Endothelial cell of umbilical vein (primary cell): Measurements from ENCODE around the gene TCF20. TPM values are rescaled to one million over a fixed set of nuclear protein-coding genes. Genes with fewer than 3 reads are reported as not detected.

Experiments
- BruUV-seq: library from RNA; stranded (reverse); fragments of 400-500 nt; replicated peaks from 2 replicates; lab custom pipeline; 2021; lab: Mats Ljungman, UMichigan
- CTCF ChIA-PET: fragments of 300-600, 350-600 bp; sonication (Branson Sonifier 250); formaldehyde crosslinking; loops from one replicate; lab custom pipeline; 2021; ENCODE audit warnings: antibody characterized with exemption, inconsistent platforms; lab: Charles Lee
- POLR2A ChIA-PET: fragments of 300-600, 350-600 bp; sonication (Branson Sonifier 250); formaldehyde crosslinking; loops from one replicate; lab custom pipeline; 2021; ENCODE audit warnings: antibody characterized with exemption, inconsistent platforms; lab: Charles Lee
- DNase-seq: peaks from one replicate; pipeline ENCODE4 v3.0.0-alpha.2; 2011; ENCODE audit warnings: low read depth, low spot score
- FAIRE-seq: peaks from 2 replicates; lab custom pipeline; 2011; peaks lifted over from hg19 to GRCh38; lab: Jason Lieb, UNC
- H2AFZ ChIP-seq: 2 replicates; pipeline ENCODE4 v1.6.0; 2012; ENCODE audit warnings: low read depth, low read length, control low read depth, inconsistent platforms
- H3K27ac ChIP-seq: 2 replicates; pipeline ENCODE4 v1.5.1; 2011; ENCODE audit warnings: low read depth, mild to moderate bottlenecking, control low read depth, low read length, moderate library complexity; ENCODE audit not compliant: insufficient read depth
- H3K27me3 ChIP-seq, 2 experiments: 2 replicates each; pipeline versions ENCODE4 v1.6.0 to v1.6.1; 2011; ENCODE audit warnings: low read length in 2 of 2, mixed read lengths in 1 of 2; ENCODE audit not compliant: control insufficient read depth in 2 of 2, insufficient read depth in 2 of 2
- H3K36me3 ChIP-seq, 2 experiments: 2 replicates in 1 of 2; 3 replicates in 1 of 2; pipeline ENCODE4 v1.5.1; 2011; ENCODE audit warnings: low read length in 2 of 2, mild to moderate bottlenecking in 1 of 2, moderate library complexity in 1 of 2; ENCODE audit not compliant: control insufficient read depth in 2 of 2, insufficient read depth in 2 of 2; ENCODE audit errors: extremely low read depth in 1 of 2
- H3K4me1 ChIP-seq: 3 replicates; pipeline ENCODE4 v1.5.1; 2011; ENCODE audit warnings: mild to moderate bottlenecking, low read length; ENCODE audit not compliant: control insufficient read depth, insufficient read depth; ENCODE audit errors: extremely low read depth
- H3K4me2 ChIP-seq: 2 replicates; pipeline ENCODE4 v1.6.1; 2011; ENCODE audit warnings: low read length, control low read depth, mixed read lengths; ENCODE audit not compliant: insufficient read depth
- H3K4me3 ChIP-seq, 3 experiments: fragments of 200-600 bp in 1 of 3; sonication (generic), shearing (Covaris generic) in 1 of 3; replicated peaks in 1 of 3; 2 replicates each; pipeline ENCODE4 v1.5.1; 2011 to 2016; ENCODE audit warnings: control low read depth in 3 of 3, low read length in 3 of 3, mild to moderate bottlenecking in 2 of 3, inconsistent platforms in 1 of 3, low read depth in 1 of 3, moderate library complexity in 1 of 3; ENCODE audit not compliant: insufficient read depth in 1 of 3
- H3K79me2 ChIP-seq: 2 replicates; pipeline ENCODE4 v1.6.0; 2012; ENCODE audit warnings: low read length, inconsistent platforms; ENCODE audit not compliant: control insufficient read depth, insufficient read depth
- H3K9ac ChIP-seq: replicated peaks from 2 replicates; pipeline ENCODE3; 2011; ENCODE audit warnings: low read length, control low read depth; ENCODE audit not compliant: insufficient read depth; ENCODE audit errors: extremely low read depth
- H3K9me1 ChIP-seq: replicated peaks from 3 replicates; pipeline ENCODE4 v1.6.0; 2011; ENCODE audit warnings: mild to moderate bottlenecking, low read length; ENCODE audit not compliant: control insufficient read depth, insufficient read depth; ENCODE audit errors: extremely low read depth
- H3K9me3 ChIP-seq: replicated peaks from 2 replicates; pipeline ENCODE4 v1.5.1; 2012; ENCODE audit warnings: low read length, inconsistent platforms; ENCODE audit not compliant: control insufficient read depth, insufficient read depth
- H4K20me1 ChIP-seq: replicated peaks from 2 replicates; pipeline ENCODE3; 2011; ENCODE audit warnings: mild to moderate bottlenecking, low read length; ENCODE audit not compliant: control insufficient read depth, insufficient read depth; ENCODE audit errors: extremely low read depth
- CTCF ChIP-seq, 2 donors: IDR thresholded peaks; 1 replicate in 1 of 2; 2 replicates in 1 of 2; pipeline ENCODE4 v1.5.1; 2011; ENCODE audit warnings: low read length in 2 of 2, mild to moderate bottlenecking in 2 of 2, moderate library complexity in 2 of 2, control low read depth in 1 of 2, inconsistent platforms in 1 of 2, low read depth in 1 of 2; ENCODE audit not compliant: insufficient read depth in 1 of 2; ENCODE audit errors: extremely low read depth in 1 of 2
- EZH2 ChIP-seq: IDR thresholded peaks from 2 replicates; pipeline ENCODE4 v1.6.1; 2012; ENCODE audit warnings: borderline replicate concordance, low read depth, mild to moderate bottlenecking, moderate library complexity, low read length, inconsistent platforms; ENCODE audit not compliant: severe bottlenecking
- FOS ChIP-seq: IDR thresholded peaks from 2 replicates; pipeline ENCODE4 v1.6.1; 2011; ENCODE audit warnings: mild to moderate bottlenecking, low read length, moderate library complexity, borderline replicate concordance; ENCODE audit not compliant: insufficient read depth
- GATA2 ChIP-seq: IDR thresholded peaks from 2 replicates; pipeline ENCODE4 v1.7.0; 2011; ENCODE audit warnings: low read depth, mild to moderate bottlenecking, moderate library complexity, mixed read lengths, low read length; ENCODE audit not compliant: insufficient read length, insufficient read depth
- JUN ChIP-seq: IDR thresholded peaks from 2 replicates; pipeline ENCODE4 v1.6.1; 2011; ENCODE audit warnings: borderline replicate concordance, low read depth; ENCODE audit not compliant: insufficient read length, insufficient read depth
- MAX ChIP-seq: IDR thresholded peaks from 2 replicates; pipeline ENCODE4 v1.6.1; 2011; ENCODE audit not compliant: insufficient read depth, insufficient read length
- MYC ChIP-seq: IDR thresholded peaks from one replicate; pipeline ENCODE4 v1.6.1; 2011; ENCODE audit warnings: mild to moderate bottlenecking, low read depth, low read length
- POLR2A ChIP-seq: IDR thresholded peaks from 2 replicates; pipeline ENCODE4 v1.6.1; 2012; ENCODE audit warnings: low read depth, mild to moderate bottlenecking, control low read depth, low read length
- POLR2AphosphoS5 ChIP-seq: IDR thresholded peaks from 2 replicates; pipeline ENCODE4 v1.6.1; 2012; ENCODE audit warnings: low read depth, mild to moderate bottlenecking, control low read depth, low read length, moderate library complexity; ENCODE audit not compliant: insufficient read depth
- dilution Hi-C: fragments of 300-500 bp; cut with MboI; formaldehyde crosslinking; loops from one replicate; pipeline ENCODE4 v1.15.0; 2019; ENCODE audit warnings: low sequenced_read_pairs; ENCODE audit not compliant: extremely low pct_ligation_motif_present
- intact Hi-C: fragments of 100-400 bp; cut with micrococcal nuclease; formaldehyde crosslinking; loops from one replicate; pipeline ENCODE4 v1.10.0; 2022
- polyA plus RNA-seq, 4 experiments: library from polyadenylated mRNA; depleted of rRNA in 3 of 4; stranded (reverse) in 3 of 4; unstranded in 1 of 4; fragments of >200 nt; gene quantifications; 2 replicates each; pipeline versions ENCODE4 v1.2.1 to v1.2.3, GENCODE V29; 2011 to 2012; ENCODE audit warnings: missing spikeins in 1 of 4
- total RNA-seq: library from RNA; stranded (reverse); gene quantifications from 2 replicates; pipeline ENCODE4 v1.2.3, GENCODE V29; 2021

The TCF20 gene
- total and polyA plus RNA-seq, 2 donors (not counting 3 experiments of a cell fraction or from before 2014, with no cell fraction given) = 11.2 to 36.7 TPM

GRCh38 chr22:42229455-42230149, 40.9 kb downstream of the TCF20 start:
- dilution Hi-C loops = no loop called here
- Histone ChIP-seq H3K27me3 (no peaks in the 10 kb centered on the region), H3K27ac (no peak overlapping the region), H3K4me3 (no peak overlapping the region), H3K4me1 (no peaks in the 10 kb centered on the region), H3K9me3 (no peaks in the 10 kb centered on the region), H3K9ac (no peak overlapping the region), H4K20me1 (peaks cover 8% of the 10 kb centered on the region), H2AFZ (no peak overlapping the region), H3K36me3 (no peaks in the 10 kb centered on the region), H3K4me2 (no peak overlapping the region), H3K79me2 (peaks cover 47% of the 10 kb centered on the region), H3K9me1 (no peaks in the 10 kb centered on the region)
- no TSS peak for BruUV-seq
- ChIA-PET POLR2A (no interaction called here), CTCF (no interaction called here)
- FAIRE-seq (no peak), DNase-seq (peak; percentile 6)
- intact Hi-C loops = loop anchor here (1.0 kb wide), 1 partner anchor 65 kb away; no protein-coding TSS in a partner anchor
- TF ChIP-seq JUN (no peak), POLR2AphosphoS5 (no peak), EZH2 (no peak), MAX (no peak), CTCF (IDR thresholded peaks at IDR 0.05; ENCODE audit: extremely low read depth in 1 of 2, insufficient read depth in 1 of 2, low read depth in 1 of 2, low read length in 2 of 2) (no peak), MYC (no peak), GATA2 (no peak), POLR2A (no peak), FOS (no peak)
